Right renal cortex interstitium (tissue), 3 donors: ENCODE results near the gene ACAD9. TPM values are rescaled to one million over a fixed set of nuclear protein-coding genes. Genes with fewer than 3 reads are reported as not detected.
"Not testable (repeated sequence)": the region's sequence is repeated elsewhere in the genome, so short reads cannot be mapped to it uniquely, and the experiment has no call there.

ENCODE experiments used
- DNase-seq, 3 donors: peaks; one replicate each; pipeline ENCODE4 v3.0.0-alpha.2; 2013; ENCODE audit warnings: low read depth in 3 of 3, low spot score in 2 of 3
- polyA plus RNA-seq, 3 donors: library from polyadenylated mRNA; unstranded; fragments of 120-200 nt; gene quantifications; one replicate each; pipeline ENCODE4 v1.2.1, GENCODE V29; 2013; ENCODE audit not compliant: insufficient read length in 3 of 3

The ACAD9 gene
- 10 to 100 TPM; 28.4 to 35.7 (median 34.5) TPM for polyA plus RNA-seq

- peak; percentile 90 to 97 (median 94) for DNase-seq
Measured at GRCh38 chr3:128879125-128879969, at the start of gene ACAD9. Gene ACAD9 (plus strand): TSS chr3:128879620. CDS start chr3:128879692, 72 bp downstream.

DNA sequence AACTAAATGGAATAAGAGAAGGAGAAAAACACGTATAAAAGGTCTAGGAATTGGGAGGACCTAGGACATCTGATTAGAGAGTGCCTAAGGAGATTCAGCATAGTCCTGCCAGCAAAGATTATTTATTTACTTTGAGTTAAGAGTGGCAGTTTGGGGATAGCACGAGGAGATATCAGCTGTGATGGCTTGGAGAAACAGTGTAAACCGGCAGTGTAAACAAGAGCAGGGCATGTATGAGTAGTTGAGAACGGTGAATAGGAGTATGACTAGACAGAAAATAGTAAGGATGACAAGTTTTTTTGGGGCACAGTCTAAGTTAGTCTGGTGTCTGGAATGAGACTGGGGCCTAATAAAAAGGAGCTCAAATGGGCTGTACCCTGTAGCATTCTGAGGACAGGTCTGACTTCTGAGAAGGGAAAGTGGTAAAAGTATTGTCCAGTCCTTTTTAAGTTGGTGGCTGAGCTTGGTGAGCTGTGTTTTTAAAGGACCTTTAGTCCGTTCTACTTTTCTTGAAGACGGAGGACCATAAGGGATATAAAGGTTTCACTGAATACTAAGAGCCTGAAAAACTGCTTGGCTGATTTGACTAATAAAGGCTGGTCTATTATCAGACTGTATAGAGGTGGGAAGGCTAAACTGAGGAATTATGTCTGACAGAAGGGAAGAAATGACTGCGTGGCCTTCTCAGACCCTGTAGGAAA, 49.3 kb upstream of the ACAD9 start:
- not testable (repeated sequence) for DNase-seq

GRCh38 chr3:128830762-128831161, 48.7 kb upstream of the ACAD9 start:
- DNase-seq = not testable (repeated sequence)

- DNase-seq = not testable (repeated sequence)
Measured at GRCh38 chr3:128832979-128833378, 46.4 kb upstream of the ACAD9 start.

- no peak for DNase-seq
Measured at GRCh38 chr3:128835096-128835495, 44.3 kb upstream of the ACAD9 start.

- no peak for DNase-seq
Measured at GRCh38 chr3:128841926-128842920, 37.2 kb upstream of the ACAD9 start.

DNA sequence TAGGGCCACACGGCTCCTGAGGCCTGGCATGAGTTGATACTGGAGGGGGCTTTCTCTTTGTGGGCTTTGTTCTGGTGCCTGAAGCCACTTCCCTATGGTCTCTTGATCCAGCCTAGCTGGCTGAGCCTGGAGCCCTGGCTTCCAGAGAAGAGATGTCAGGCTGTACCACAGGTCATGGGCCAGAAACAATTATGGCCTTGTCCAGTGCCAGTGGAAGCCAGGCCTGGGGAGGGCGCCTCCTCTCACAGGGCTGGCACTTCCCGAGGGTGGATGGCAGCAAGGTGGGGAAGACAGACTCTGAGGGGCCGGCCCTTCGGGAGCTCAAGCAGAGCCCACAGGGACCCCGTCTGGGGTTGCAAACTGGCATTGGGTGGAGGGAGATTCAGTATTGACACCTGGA, 34.9 kb upstream of the ACAD9 start:
- DNase-seq = no peak

- DNase-seq = peak in 1 of 3 donors; percentile 10
Measured at GRCh38 chr3:128845119-128845777, 34.2 kb upstream of the ACAD9 start.

DNA sequence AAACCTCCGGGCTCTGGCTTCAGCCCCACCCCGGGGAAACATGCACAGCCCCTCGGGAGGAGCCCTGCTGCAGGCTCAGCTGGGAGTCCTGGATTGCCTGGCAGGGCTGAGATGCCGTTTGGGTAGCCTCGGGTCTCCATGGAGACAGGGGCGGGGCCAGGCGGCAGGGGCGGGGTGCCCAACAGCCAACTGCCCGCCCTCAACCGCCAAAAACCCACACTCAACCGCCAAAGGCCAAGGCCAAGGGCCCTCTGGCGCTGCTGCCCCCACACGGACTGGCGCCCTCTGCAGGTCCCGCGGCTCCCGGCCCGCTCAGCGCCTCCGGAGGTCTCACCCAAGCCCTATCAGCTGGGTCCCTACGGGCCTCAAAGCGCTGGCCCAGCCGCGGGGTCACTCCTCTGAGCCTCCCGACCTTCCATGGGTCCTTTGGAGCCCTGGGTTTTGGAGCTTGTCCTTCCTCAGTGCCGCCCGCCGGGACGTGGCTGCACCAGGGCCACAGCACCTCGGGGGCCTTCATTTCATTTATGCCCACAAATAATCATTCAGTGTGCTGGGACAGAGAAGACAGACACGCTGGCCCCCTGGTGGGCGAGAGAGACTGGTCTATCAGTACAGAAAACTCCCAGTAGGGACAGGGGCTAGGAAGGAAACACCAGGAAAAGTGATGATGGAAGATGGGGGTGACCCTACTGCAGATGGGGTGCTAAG, 33.5 kb upstream of the ACAD9 start:
- peak in 2 of 3 donors; percentile 54 to 61 for DNase-seq

DNA sequence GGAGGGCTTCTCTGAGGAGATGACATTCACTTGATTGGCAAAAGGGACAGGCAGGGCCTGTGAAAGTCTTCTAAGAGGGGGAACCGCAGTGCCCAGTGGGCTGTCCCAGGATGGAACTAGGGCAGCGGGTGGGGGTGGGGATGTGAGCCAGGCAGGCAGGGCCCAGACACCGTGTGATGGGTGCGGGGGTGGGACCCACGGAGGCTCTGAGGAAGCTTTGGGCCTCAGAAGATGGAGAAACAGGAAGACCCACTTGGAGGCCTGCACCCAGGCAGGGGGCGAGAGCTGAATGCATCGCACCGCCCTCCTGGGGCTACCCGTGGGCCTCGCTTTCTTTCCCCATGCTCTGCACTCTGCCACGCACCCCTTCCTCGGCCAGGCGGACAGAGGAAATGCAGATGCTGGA, 32.9 kb upstream of the ACAD9 start:
- no peak for DNase-seq

GRCh38 chr3:128847666-128848370, 31.6 kb upstream of the ACAD9 start:
- no peak for DNase-seq

DNA sequence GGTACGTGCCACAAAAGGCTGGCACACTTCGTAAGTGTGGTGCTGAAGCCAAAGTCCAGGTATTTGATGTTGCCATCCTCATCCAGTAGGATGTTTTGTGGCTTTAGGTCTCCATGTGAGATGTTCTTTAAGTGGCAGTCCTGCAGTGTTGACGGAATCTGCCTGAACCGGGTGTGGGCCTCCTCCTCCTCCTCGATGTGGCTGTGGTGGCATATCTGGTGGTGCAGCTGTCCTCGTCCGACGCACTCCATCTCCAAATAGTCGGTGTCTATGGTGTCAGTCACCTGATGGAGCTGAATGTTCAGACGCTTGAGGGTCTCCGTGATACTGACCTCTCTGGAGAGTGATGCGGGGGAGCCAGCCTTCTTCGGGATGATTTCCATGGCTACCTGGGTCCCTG, 30.5 kb upstream of the ACAD9 start:
- DNase-seq = no peak

- no peak for DNase-seq
Measured at GRCh38 chr3:128849911-128850455, 29.4 kb upstream of the ACAD9 start.

- no peak for DNase-seq
Measured at GRCh38 chr3:128850544-128850943, 28.9 kb upstream of the ACAD9 start.

GRCh38 chr3:128851601-128852000, 27.8 kb upstream of the ACAD9 start:
- no peak for DNase-seq

DNA sequence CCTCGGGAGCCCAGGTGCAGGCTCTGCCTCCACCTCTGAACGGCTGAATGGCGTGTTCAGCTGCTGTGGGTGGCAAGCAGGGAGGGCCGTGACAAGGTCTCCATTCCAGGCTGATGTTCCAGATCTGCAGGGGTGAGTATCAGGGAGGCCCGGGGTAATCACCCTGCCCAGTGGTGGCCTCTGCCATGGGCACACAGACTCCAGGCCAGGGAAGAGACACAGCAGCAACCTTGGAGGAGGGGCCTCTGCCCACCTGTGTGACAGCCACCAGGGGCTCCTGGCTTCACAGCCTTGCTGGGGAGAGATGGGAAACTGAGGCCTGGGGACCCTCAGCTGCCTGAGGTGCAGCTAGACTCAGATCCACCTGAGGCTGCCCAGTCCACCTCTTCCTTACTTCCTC, 25.6 kb upstream of the ACAD9 start:
- DNase-seq = no peak

- no peak for DNase-seq
Measured at GRCh38 chr3:128854475-128854874, 24.9 kb upstream of the ACAD9 start.

- DNase-seq = no peak
Measured at GRCh38 chr3:128855569-128855968, 23.9 kb upstream of the ACAD9 start.

DNA sequence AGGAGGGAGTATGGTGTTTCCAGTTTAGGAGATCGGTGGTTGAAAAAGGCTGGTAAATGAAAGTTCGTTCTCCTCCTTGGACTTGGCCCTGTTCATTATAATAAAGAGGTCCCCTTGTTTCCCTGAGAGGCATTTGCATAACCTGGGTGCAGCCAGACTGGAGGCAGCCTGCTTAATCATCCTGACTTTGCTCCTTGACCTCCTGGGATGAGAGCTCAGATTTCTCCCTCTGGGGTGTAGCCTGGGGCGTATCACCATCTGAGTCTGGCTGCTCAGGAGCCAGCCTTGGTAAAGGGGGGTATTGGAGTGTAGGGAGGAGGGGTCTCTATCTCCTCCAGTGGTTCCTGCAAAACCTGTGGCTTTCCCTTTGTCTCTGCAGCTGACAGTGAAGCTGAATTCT, 21.3 kb upstream of the ACAD9 start:
- no peak for DNase-seq
